HepG2 (cell line): ENCODE measurements around the gene PAPPA. TPM values are rescaled to one million over a fixed set of nuclear protein-coding genes. Genes with fewer than 3 reads are reported as not detected.

Experiments used
- ATF2 ChIP-seq: sonication (generic); formaldehyde crosslinking; IDR thresholded peaks from 2 replicates; pipeline ENCODE4 v1.4.0; 2020; ENCODE audit warnings: missing genetic modification reagents
- CERS6 ChIP-seq: sonication (generic); formaldehyde crosslinking; IDR thresholded peaks from 2 replicates; pipeline ENCODE4 v1.5.0; 2020; ENCODE audit warnings: missing genetic modification reagents
- CHD4 ChIP-seq: fragments of 200-600 bp; sonication (generic); IDR thresholded peaks from 2 replicates; pipeline ENCODE4 v1.7.0; 2017; ENCODE audit warnings: mild to moderate bottlenecking, low read length, borderline replicate concordance
- FOXP4 ChIP-seq: sonication (generic); formaldehyde crosslinking; IDR thresholded peaks from 2 replicates; pipeline ENCODE4 v1.4.0; 2020; ENCODE audit warnings: missing genetic modification reagents
- GMEB2 ChIP-seq: IDR thresholded peaks from 2 replicates; pipeline ENCODE4 v1.6.1; 2016; ENCODE audit warnings: missing biosample characterization, missing genetic modification reagents, low read depth
- HNRNPUL1 ChIP-seq: fragments of 200-400 bp; formaldehyde crosslinking; IDR thresholded peaks from 2 replicates; pipeline ENCODE4 v1.6.1; 2017; ENCODE audit warnings: low read depth, mild to moderate bottlenecking, low read length, moderate library complexity
- HOMEZ ChIP-seq: IDR thresholded peaks from 2 replicates; pipeline ENCODE4 v1.6.1; 2016; ENCODE audit warnings: low read depth
- LCORL ChIP-seq, 2 experiments: fragments of 450-650 bp in 1 of 2; sonication (generic) in 1 of 2; formaldehyde crosslinking in 1 of 2; IDR thresholded peaks; 2 replicates each; pipeline versions ENCODE4 v1.5.0 to v1.6.1; 2017 to 2020; ENCODE audit warnings: antibody characterized with exemption in 1 of 2, missing genetic modification reagents in 1 of 2
- NCOR1 ChIP-seq: fragments of 200-600 bp; sonication (generic); IDR thresholded peaks from 2 replicates; pipeline ENCODE4 v1.7.0; 2017; ENCODE audit warnings: antibody characterized with exemption, low read length, borderline replicate concordance
- NR2F1 ChIP-seq, 2 experiments: fragments of 450-650 bp in 1 of 2; formaldehyde crosslinking in 1 of 2; IDR thresholded peaks; 2 replicates each; pipeline versions ENCODE4 v1.5.0 to v1.6.1; 2016 to 2020; ENCODE audit warnings: mild to moderate bottlenecking in 1 of 2, missing compliant biosample characterization in 1 of 2, missing genetic modification reagents in 1 of 2, moderate library complexity in 1 of 2
- PHB2 ChIP-seq: fragments of 450-650 bp; IDR thresholded peaks from 2 replicates; pipeline ENCODE4 v1.6.1; 2018; ENCODE audit not compliant: partially characterized antibody
- PHF8 ChIP-seq: sonication (generic); formaldehyde crosslinking; IDR thresholded peaks from 2 replicates; pipeline ENCODE4 v1.5.0; 2020; ENCODE audit warnings: missing genetic modification reagents
- ZNF552 ChIP-seq: sonication (generic); formaldehyde crosslinking; IDR thresholded peaks from 2 replicates; pipeline ENCODE4 v1.9.0; 2022; ENCODE audit warnings: missing genetic modification reagents, mild to moderate bottlenecking, borderline replicate concordance
- ZNF644 ChIP-seq: IDR thresholded peaks from 2 replicates; pipeline ENCODE4 v1.6.1; 2016; ENCODE audit warnings: low read depth
- polyA plus RNA-seq, 8 experiments: library from polyadenylated mRNA; depleted of rRNA in 3 of 8; stranded (reverse) in 7 of 8; unstranded in 1 of 8; fragments of >200 nt; fragmentation: Illumina TruSeq in 4 of 8; extraction: Trizol in 4 of 8; gene quantifications; 2 replicates each; pipeline versions ENCODE4 v1.2.1 to v1.2.3, GENCODE V29; 2011 to 2016; ENCODE audit warnings: low read depth in 4 of 8, missing spikeins in 1 of 8, mixed read lengths in 1 of 8; ENCODE audit not compliant: insufficient read depth in 1 of 8
- total RNA-seq, 5 experiments: library from RNA; depleted of rRNA; stranded (reverse); fragments of >200 nt; fragmentation: Illumina TruSeq; extraction: Trizol; gene quantifications; 2 replicates each; pipeline ENCODE4 v1.2.3, GENCODE V29; 2016; ENCODE audit warnings: low read depth in 1 of 5
- TF ChIP-seq, protein P1 (sequence below): IDR thresholded peaks from 2 replicates; pipeline ENCODE4 v1.6.1; 2016; ENCODE audit warnings: low read depth, missing genetic modification reagents, missing compliant biosample characterization

Gene PAPPA
- total and polyA plus RNA-seq, 2 of the 13 experiments (the other 11 are each of a cell fraction or from before 2014, with no cell fraction given) = 0.09 to 0.11 TPM

- TF ChIP-seq PHB2 = no peak
- no peak for TF ChIP-seq CERS6 (CRISPR knock-in tag)
- peak; percentile 47 for TF ChIP-seq FOXP4
- TF ChIP-seq ATF2 = peak; percentile 37; the same call in 1 of the 2 replicates
- TF ChIP-seq, protein P1, sequence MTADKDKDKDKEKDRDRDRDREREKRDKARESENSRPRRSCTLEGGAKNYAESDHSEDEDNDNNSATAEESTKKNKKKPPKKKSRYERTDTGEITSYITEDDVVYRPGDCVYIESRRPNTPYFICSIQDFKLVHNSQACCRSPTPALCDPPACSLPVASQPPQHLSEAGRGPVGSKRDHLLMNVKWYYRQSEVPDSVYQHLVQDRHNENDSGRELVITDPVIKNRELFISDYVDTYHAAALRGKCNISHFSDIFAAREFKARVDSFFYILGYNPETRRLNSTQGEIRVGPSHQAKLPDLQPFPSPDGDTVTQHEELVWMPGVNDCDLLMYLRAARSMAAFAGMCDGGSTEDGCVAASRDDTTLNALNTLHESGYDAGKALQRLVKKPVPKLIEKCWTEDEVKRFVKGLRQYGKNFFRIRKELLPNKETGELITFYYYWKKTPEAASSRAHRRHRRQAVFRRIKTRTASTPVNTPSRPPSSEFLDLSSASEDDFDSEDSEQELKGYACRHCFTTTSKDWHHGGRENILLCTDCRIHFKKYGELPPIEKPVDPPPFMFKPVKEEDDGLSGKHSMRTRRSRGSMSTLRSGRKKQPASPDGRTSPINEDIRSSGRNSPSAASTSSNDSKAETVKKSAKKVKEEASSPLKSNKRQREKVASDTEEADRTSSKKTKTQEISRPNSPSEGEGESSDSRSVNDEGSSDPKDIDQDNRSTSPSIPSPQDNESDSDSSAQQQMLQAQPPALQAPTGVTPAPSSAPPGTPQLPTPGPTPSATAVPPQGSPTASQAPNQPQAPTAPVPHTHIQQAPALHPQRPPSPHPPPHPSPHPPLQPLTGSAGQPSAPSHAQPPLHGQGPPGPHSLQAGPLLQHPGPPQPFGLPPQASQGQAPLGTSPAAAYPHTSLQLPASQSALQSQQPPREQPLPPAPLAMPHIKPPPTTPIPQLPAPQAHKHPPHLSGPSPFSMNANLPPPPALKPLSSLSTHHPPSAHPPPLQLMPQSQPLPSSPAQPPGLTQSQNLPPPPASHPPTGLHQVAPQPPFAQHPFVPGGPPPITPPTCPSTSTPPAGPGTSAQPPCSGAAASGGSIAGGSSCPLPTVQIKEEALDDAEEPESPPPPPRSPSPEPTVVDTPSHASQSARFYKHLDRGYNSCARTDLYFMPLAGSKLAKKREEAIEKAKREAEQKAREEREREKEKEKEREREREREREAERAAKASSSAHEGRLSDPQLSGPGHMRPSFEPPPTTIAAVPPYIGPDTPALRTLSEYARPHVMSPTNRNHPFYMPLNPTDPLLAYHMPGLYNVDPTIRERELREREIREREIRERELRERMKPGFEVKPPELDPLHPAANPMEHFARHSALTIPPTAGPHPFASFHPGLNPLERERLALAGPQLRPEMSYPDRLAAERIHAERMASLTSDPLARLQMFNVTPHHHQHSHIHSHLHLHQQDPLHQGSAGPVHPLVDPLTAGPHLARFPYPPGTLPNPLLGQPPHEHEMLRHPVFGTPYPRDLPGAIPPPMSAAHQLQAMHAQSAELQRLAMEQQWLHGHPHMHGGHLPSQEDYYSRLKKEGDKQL (CRISPR knock-in tag) = no peak
- TF ChIP-seq PHF8 = no peak
- TF ChIP-seq ZNF552 (CRISPR knock-in tag) = no peak
- no peak for TF ChIP-seq LCORL (IDR thresholded peaks at IDR 0.05)
- TF ChIP-seq LCORL (CRISPR knock-in tag; IDR thresholded peaks at IDR 0.05) = 0 out of 2 replicates have a peak, but pooled peaks have one; percentile 33
- TF ChIP-seq CHD4 = no peak
- no peak; the same call in 1 of the 2 replicates for TF ChIP-seq HOMEZ (CRISPR knock-in tag)
- peak; percentile 64; the same call in 1 of the 2 replicates for TF ChIP-seq NCOR1
- TF ChIP-seq NR2F1 (CRISPR knock-in tag; IDR thresholded peaks at IDR 0.05) = peak; percentile 59 to 86
- no peak for TF ChIP-seq GMEB2
- no peak for TF ChIP-seq HNRNPUL1
- no peak for TF ChIP-seq ZNF644
Observed at GRCh38 chr9:116204252-116204882, 50.8 kb downstream of the PAPPA start (continued).
